Neural cell (in vitro differentiated cells): ENCODE measurements around the gene ZFP42. TPM values are rescaled to one million over a fixed set of nuclear protein-coding genes. Genes with fewer than 3 reads are reported as not detected.
"Not testable (repeated sequence)": the region's sequence is repeated elsewhere in the genome, so short reads cannot be mapped to it uniquely, and the experiment has no call there.

Experiments used
- H2AFZ ChIP-seq: fragments of 200-600, 300-800 bp; sonication (generic), shearing (Covaris generic); 2 replicates; pipeline ENCODE4 v1.6.0; 2014; ENCODE audit warnings: low read depth, mild to moderate bottlenecking, antibody characterized with exemption, low read length, moderate library complexity
- H3F3A ChIP-seq: fragments of 200-600 bp; shearing (Covaris generic); 2 replicates; pipeline ENCODE4 v1.6.1; 2016; ENCODE audit warnings: mild to moderate bottlenecking, moderate library complexity, mixed read lengths, antibody characterized with exemption, low read length; ENCODE audit not compliant: insufficient read depth, poor library complexity, severe bottlenecking
- H3K27ac ChIP-seq: fragments of 200-600, 300-800 bp; sonication (generic), shearing (Covaris generic); 2 replicates; pipeline ENCODE4 v1.5.1; 2014; ENCODE audit warnings: mild to moderate bottlenecking, low read length, moderate library complexity
- H3K27me3 ChIP-seq: fragments of 300-800, 200-600 bp; sonication (generic), shearing (Covaris generic); 2 replicates; pipeline ENCODE4 v1.6.0; 2014; ENCODE audit warnings: mild to moderate bottlenecking, low read depth, low read length, moderate library complexity; ENCODE audit not compliant: insufficient read depth
- H3K36me3 ChIP-seq: fragments of 300-800, 200-600 bp; sonication (generic), shearing (Covaris generic); 2 replicates; pipeline ENCODE4 v1.5.1; 2014; ENCODE audit warnings: mild to moderate bottlenecking, antibody characterized with exemption, low read length, moderate library complexity; ENCODE audit not compliant: insufficient read depth
- H3K4me2 ChIP-seq: fragments of 300-800, 200-600 bp; sonication (generic), shearing (Covaris generic); 2 replicates; pipeline ENCODE4 v1.6.0; 2014; ENCODE audit warnings: mild to moderate bottlenecking, low read length
- H3K4me3 ChIP-seq: fragments of 300-800, 200-600 bp; sonication (generic), shearing (Covaris generic); 2 replicates; pipeline ENCODE4 v1.5.1; 2014; ENCODE audit warnings: mild to moderate bottlenecking, low read length, moderate library complexity
- H3K79me2 ChIP-seq: fragments of 200-600 bp; shearing (Covaris generic); replicated peaks from 2 replicates; pipeline ENCODE4 v1.6.0; 2014; ENCODE audit warnings: mild to moderate bottlenecking, low read length, moderate library complexity; ENCODE audit not compliant: insufficient read depth
- H3K9ac ChIP-seq: fragments of 300-800, 200-600 bp; sonication (generic), shearing (Covaris generic); 2 replicates; pipeline ENCODE4 v1.6.1; 2016; ENCODE audit warnings: mild to moderate bottlenecking, low read length, mixed read lengths
- H3K9me2 ChIP-seq: fragments of 200-600 bp; shearing (Covaris generic); 2 replicates; pipeline ENCODE4 v1.6.1; 2016; ENCODE audit warnings: mild to moderate bottlenecking, low read length, mixed read lengths; ENCODE audit not compliant: insufficient read depth
- H3K9me3 ChIP-seq: fragments of 200-600, 300-800 bp; sonication (generic), shearing (Covaris generic); 2 replicates; pipeline ENCODE4 v1.6.1; 2016; ENCODE audit warnings: mild to moderate bottlenecking, mixed run types, low read length, moderate library complexity, mixed read lengths
- H4K20me1 ChIP-seq: fragments of 200-600 bp; shearing (Covaris generic); 2 replicates; pipeline ENCODE4 v1.6.1; 2016; ENCODE audit warnings: mild to moderate bottlenecking, mixed run types; ENCODE audit not compliant: insufficient read depth
- EP300 ChIP-seq: fragments of 450-650 bp; conservative IDR thresholded peaks from 2 replicates; pipeline ENCODE4 v1.6.1; 2014; ENCODE audit warnings: antibody characterized with exemption, mild to moderate bottlenecking, moderate library complexity; ENCODE audit not compliant: poor library complexity, severe bottlenecking
- EZH2 ChIP-seq: fragments of 200-600, 300-800 bp; shearing (Covaris generic), sonication (generic); IDR thresholded peaks from 2 replicates; pipeline ENCODE4 v1.6.1; 2014; ENCODE audit warnings: antibody characterized with exemption, low read length, borderline replicate concordance, mild to moderate bottlenecking; ENCODE audit not compliant: insufficient read depth, poor library complexity, severe bottlenecking
- MXI1 ChIP-seq: fragments of 450-650 bp; conservative IDR thresholded peaks from 2 replicates; pipeline ENCODE4 v1.6.1; 2014; ENCODE audit warnings: antibody characterized with exemption, mild to moderate bottlenecking; ENCODE audit not compliant: poor library complexity, severe bottlenecking
- POLR2AphosphoS5 ChIP-seq: IDR thresholded peaks from 2 replicates; pipeline ENCODE4 v1.6.1; 2012
- RAD21 ChIP-seq: fragments of 450-650 bp; conservative IDR thresholded peaks from 2 replicates; pipeline ENCODE4 v1.6.1; 2014; ENCODE audit warnings: antibody characterized with exemption, mild to moderate bottlenecking, moderate library complexity
- REST ChIP-seq: IDR thresholded peaks from 2 replicates; pipeline ENCODE4 v1.6.1; 2012; ENCODE audit warnings: borderline replicate concordance
- SMC3 ChIP-seq: fragments of 450-650 bp; conservative IDR thresholded peaks from 2 replicates; pipeline ENCODE4 v1.6.1; 2014; ENCODE audit warnings: antibody characterized with exemption, mild to moderate bottlenecking, moderate library complexity; ENCODE audit not compliant: poor library complexity
- TAF1 ChIP-seq: IDR thresholded peaks from 2 replicates; pipeline ENCODE4 v1.6.1; 2012; ENCODE audit warnings: low read depth
- polyA plus RNA-seq: library from polyadenylated mRNA; depleted of rRNA; stranded (reverse); fragments of >200 nt; gene quantifications from 2 replicates; pipeline ENCODE4 v1.2.3, GENCODE V29; 2014
- TF ChIP-seq, protein P1 (sequence below): fragments of 450-650 bp; IDR thresholded peaks from 2 replicates; pipeline ENCODE4 v1.5.1; 2014; ENCODE audit warnings: antibody characterized with exemption, mild to moderate bottlenecking, moderate library complexity; ENCODE audit not compliant: poor library complexity, severe bottlenecking

ZFP42 gene
- polyA plus RNA-seq, 1 donor from 2014 or later, result not detected

DNA sequence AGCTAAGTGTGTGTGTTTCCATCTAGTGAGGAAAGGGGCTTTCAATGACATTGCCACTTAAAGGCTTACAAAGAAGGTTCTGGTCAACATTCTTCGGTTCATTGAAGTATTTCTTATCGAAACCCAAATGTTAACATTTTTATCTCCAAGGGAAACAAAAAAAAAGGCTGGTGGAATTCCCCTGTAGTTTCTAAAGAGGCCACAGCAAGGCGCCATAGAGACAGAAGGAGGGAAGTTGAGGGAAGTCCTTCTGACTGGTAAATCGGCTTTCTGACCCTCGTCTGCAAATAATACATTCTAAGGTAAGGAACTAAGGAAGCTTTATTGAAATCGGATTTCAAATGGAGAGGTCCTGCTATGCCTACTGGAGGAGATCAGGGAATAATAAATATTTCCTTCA, 1.7 kb upstream of the ZFP42 start:
- Histone ChIP-seq H3K9ac (no peak overlapping the region), H3K27me3 (no peaks in the 10 kb centered on the region), H3K9me3 (no peaks in the 10 kb centered on the region), H3F3A (no peaks in the 10 kb centered on the region), H4K20me1 (no peaks in the 10 kb centered on the region), H3K4me2 (no peak overlapping the region), H3K27ac (no peak overlapping the region), H3K4me3 (no peak overlapping the region), H3K79me2 (no peaks in the 10 kb centered on the region), H3K9me2 (no peaks in the 10 kb centered on the region), H2AFZ (no peak overlapping the region), H3K36me3 (no peaks in the 10 kb centered on the region)
- TF ChIP-seq SMC3 (no peak), EZH2 (no peak), POLR2AphosphoS5 (no peak), TAF1 (no peak), EP300 (no peak), MXI1 (no peak), RAD21 (no peak), REST (no peak)
- TF ChIP-seq, protein P1, sequence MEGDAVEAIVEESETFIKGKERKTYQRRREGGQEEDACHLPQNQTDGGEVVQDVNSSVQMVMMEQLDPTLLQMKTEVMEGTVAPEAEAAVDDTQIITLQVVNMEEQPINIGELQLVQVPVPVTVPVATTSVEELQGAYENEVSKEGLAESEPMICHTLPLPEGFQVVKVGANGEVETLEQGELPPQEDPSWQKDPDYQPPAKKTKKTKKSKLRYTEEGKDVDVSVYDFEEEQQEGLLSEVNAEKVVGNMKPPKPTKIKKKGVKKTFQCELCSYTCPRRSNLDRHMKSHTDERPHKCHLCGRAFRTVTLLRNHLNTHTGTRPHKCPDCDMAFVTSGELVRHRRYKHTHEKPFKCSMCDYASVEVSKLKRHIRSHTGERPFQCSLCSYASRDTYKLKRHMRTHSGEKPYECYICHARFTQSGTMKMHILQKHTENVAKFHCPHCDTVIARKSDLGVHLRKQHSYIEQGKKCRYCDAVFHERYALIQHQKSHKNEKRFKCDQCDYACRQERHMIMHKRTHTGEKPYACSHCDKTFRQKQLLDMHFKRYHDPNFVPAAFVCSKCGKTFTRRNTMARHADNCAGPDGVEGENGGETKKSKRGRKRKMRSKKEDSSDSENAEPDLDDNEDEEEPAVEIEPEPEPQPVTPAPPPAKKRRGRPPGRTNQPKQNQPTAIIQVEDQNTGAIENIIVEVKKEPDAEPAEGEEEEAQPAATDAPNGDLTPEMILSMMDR, result no peak

DNA sequence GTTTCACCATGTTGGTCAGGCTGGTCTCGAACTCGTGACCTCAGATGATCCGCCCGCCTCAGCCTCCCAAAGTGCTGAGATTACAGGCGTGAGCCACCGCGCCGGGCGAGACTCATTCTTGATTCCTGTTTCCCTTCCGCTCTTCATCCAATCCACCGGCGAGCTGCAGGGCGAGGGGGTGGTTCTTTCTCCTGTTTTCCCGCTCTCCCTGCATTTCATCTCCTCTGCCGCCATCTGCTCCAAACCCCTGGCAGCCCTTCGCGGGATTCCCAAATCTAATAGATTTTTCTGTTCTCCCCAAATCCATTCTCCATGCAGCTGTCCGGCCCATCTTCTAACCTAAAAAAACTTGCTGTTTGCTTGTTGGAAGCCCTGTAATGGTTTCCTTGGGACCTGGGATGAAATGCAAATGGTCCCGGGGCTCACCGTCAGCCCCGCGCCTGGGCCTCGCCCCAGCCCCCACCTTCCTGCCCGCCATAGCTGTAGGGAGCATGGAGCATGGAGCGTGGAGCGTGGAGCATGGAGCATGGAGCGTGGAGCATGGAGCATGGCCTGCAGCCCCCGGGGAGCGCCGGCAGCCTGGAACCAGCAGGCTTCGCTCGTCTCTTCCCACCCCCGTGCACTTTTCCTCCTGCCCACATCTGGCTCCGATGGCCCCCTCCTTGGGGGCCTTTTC, 1.1 kb downstream of the ZFP42 start:
- Histone ChIP-seq H3K9me3 (no peaks in the 10 kb centered on the region), H4K20me1 (no peaks in the 10 kb centered on the region), H3K9ac (no peak overlapping the region), H2AFZ (no peak overlapping the region), H3F3A (no peaks in the 10 kb centered on the region), H3K36me3 (no peaks in the 10 kb centered on the region), H3K4me2 (no peak overlapping the region), H3K79me2 (no peaks in the 10 kb centered on the region), H3K27me3 (no peaks in the 10 kb centered on the region), H3K4me3 (no peak overlapping the region), H3K27ac (no peak overlapping the region), H3K9me2 (no peaks in the 10 kb centered on the region)
- TF ChIP-seq EZH2 (no peak), RAD21 (no peak), MXI1 (no peak), TAF1 (no peak), SMC3 (no peak), EP300 (no peak), POLR2AphosphoS5 (no peak), REST (no peak)
- TF ChIP-seq, protein P1, result no peak

DNA sequence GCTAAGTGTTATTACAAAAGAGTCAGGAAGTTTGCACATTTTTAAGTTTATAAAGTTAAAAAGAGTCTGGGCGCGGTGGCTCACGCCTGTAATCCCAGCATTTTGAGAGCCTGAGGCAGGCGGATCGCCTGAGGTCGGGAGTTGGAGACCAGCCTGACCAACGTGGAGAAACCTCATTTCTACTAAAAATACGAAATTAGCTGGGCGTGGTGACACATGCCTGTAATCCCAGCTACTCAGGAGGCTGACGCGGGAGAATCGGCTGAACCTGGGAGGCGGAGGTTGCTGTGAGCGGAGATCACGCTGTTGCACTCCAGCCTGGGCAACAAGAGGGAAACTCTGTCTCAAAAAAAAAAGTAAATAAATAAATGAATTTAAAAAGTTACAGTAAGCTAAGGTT, 2.4 kb downstream of the ZFP42 start:
- not testable (repeated sequence) for H3K4me3 ChIP-seq, H3K27ac ChIP-seq, H3K79me2 ChIP-seq, H3K36me3 ChIP-seq, H3K4me2 ChIP-seq, H4K20me1 ChIP-seq, H3K9me2 ChIP-seq, H3K27me3 ChIP-seq, H2AFZ ChIP-seq, H3K9ac ChIP-seq, H3K9me3 ChIP-seq, H3F3A ChIP-seq
